Mesenchymal stem cell (in vitro differentiated cells and primary cell): ENCODE measurements around the gene PHF19.

Source experiments
- DNase-seq: peaks from one replicate; pipeline ENCODE4 v3.0.0-alpha.2; 2013
- H2AFZ ChIP-seq: one replicate; pipeline ENCODE4 v1.6.1; 2013; ENCODE audit warnings: low read depth, mild to moderate bottlenecking, control low read depth, inconsistent platforms, low read length, moderate library complexity
- H2AK5ac ChIP-seq: 2 replicates; pipeline ENCODE4 v1.6.1; 2013; ENCODE audit warnings: low read length, moderate library complexity, mild to moderate bottlenecking, inconsistent platforms; ENCODE audit not compliant: severe bottlenecking
- H2BK120ac ChIP-seq: one replicate; pipeline ENCODE4 v1.6.1; 2013; ENCODE audit warnings: low read depth, mild to moderate bottlenecking, inconsistent platforms, low read length, moderate library complexity
- H2BK12ac ChIP-seq, 2 experiments: one replicate each; pipeline ENCODE4 v1.6.1; 2013; ENCODE audit warnings: inconsistent platforms in 2 of 2, low read length in 2 of 2, mild to moderate bottlenecking in 2 of 2, moderate library complexity in 2 of 2, control low read depth in 1 of 2
- H2BK15ac ChIP-seq: one replicate; pipeline ENCODE4 v1.6.1; 2013; ENCODE audit warnings: mild to moderate bottlenecking, low read depth, inconsistent platforms; ENCODE audit not compliant: poor library complexity, severe bottlenecking
- H2BK5ac ChIP-seq: 2 replicates; pipeline ENCODE4 v1.6.1; 2013; ENCODE audit warnings: low read depth, mild to moderate bottlenecking, low read length, control low read depth, inconsistent platforms; ENCODE audit not compliant: poor library complexity, severe bottlenecking
- H3K14ac ChIP-seq, 2 experiments: one replicate each; pipeline ENCODE4 v1.6.1; 2013; ENCODE audit warnings: inconsistent platforms in 2 of 2, low read length in 2 of 2, control low read depth in 1 of 2, mild to moderate bottlenecking in 1 of 2, moderate library complexity in 1 of 2
- H3K18ac ChIP-seq, 2 experiments: one replicate each; pipeline ENCODE4 v1.6.1; 2013; ENCODE audit warnings: inconsistent platforms in 2 of 2, low read length in 2 of 2, control low read depth in 1 of 2, low read depth in 1 of 2, mild to moderate bottlenecking in 1 of 2
- H3K23ac ChIP-seq, 2 experiments: one replicate each; pipeline ENCODE4 v1.6.1; 2013; ENCODE audit warnings: inconsistent platforms in 2 of 2, low read length in 2 of 2, mild to moderate bottlenecking in 2 of 2, moderate library complexity in 2 of 2, control low read depth in 1 of 2
- H3K27ac ChIP-seq: 2 replicates; pipeline ENCODE4 v1.5.1; 2013; ENCODE audit warnings: mild to moderate bottlenecking, moderate library complexity, low read length, control low read depth, inconsistent platforms; ENCODE audit not compliant: poor library complexity, severe bottlenecking
- H3K27me3 ChIP-seq, 2 experiments: 2 replicates each; pipeline versions ENCODE4 v1.6.1 to v1.7.0; 2013; ENCODE audit warnings: low read length in 2 of 2, mild to moderate bottlenecking in 2 of 2, moderate library complexity in 2 of 2, control low read depth in 1 of 2, inconsistent platforms in 1 of 2; ENCODE audit not compliant: control insufficient read depth in 1 of 2, insufficient read depth in 1 of 2
- H3K36me3 ChIP-seq, 2 experiments: 2 replicates each; pipeline versions ENCODE4 v1.6.1 to v1.7.0; 2013; ENCODE audit warnings: low read length in 2 of 2, control low read depth in 1 of 2, inconsistent platforms in 1 of 2, low read depth in 1 of 2, mild to moderate bottlenecking in 1 of 2; ENCODE audit not compliant: insufficient read depth in 2 of 2, control insufficient read depth in 1 of 2
- H3K4ac ChIP-seq, 2 experiments: one replicate each; pipeline ENCODE4 v1.6.1; 2013; ENCODE audit warnings: inconsistent platforms in 2 of 2, low read length in 2 of 2, mild to moderate bottlenecking in 2 of 2, moderate library complexity in 2 of 2, control low read depth in 1 of 2, low read depth in 1 of 2
- H3K4me1 ChIP-seq: 2 replicates; pipeline ENCODE4 v1.6.1; 2013; ENCODE audit warnings: low read depth, low read length, control low read depth; ENCODE audit not compliant: control insufficient read depth, insufficient read depth
- H3K4me2 ChIP-seq: 2 replicates; pipeline ENCODE4 v1.6.1; 2013; ENCODE audit warnings: low read length, mild to moderate bottlenecking, inconsistent platforms; ENCODE audit not compliant: poor library complexity, severe bottlenecking
- H3K4me3 ChIP-seq, 2 experiments: 2 replicates each; pipeline versions ENCODE4 v1.5.1 to v1.7.0; 2013; ENCODE audit warnings: low read length in 2 of 2, mild to moderate bottlenecking in 2 of 2, control low read depth in 1 of 2, low read depth in 1 of 2; ENCODE audit not compliant: insufficient read depth in 1 of 2
- H3K79me1 ChIP-seq: replicated peaks from 2 replicates; pipeline ENCODE4 v1.6.1; 2013; ENCODE audit warnings: mild to moderate bottlenecking, control low read depth, low read length, inconsistent platforms; ENCODE audit not compliant: poor library complexity, severe bottlenecking
- H3K9ac ChIP-seq: 2 replicates; pipeline ENCODE4 v1.7.0; 2013; ENCODE audit warnings: mild to moderate bottlenecking, low read length, moderate library complexity
- H3K9me3 ChIP-seq: 2 replicates; pipeline ENCODE4 v1.7.0; 2013; ENCODE audit warnings: mild to moderate bottlenecking, low read length; ENCODE audit not compliant: control insufficient read depth
- H4K8ac ChIP-seq: one replicate; pipeline ENCODE4 v1.6.1; 2013; ENCODE audit warnings: inconsistent platforms, mild to moderate bottlenecking, low read length, moderate library complexity
- H4K91ac ChIP-seq: one replicate; pipeline ENCODE4 v1.6.1; 2013; ENCODE audit warnings: mild to moderate bottlenecking, low read length, inconsistent platforms
- WGBS: methylation state at CpG from one replicate; pipeline ENCODE4 v1.1.7; 2013; ENCODE audit warnings: mixed read lengths; 5-methylcytosine and 5-hydroxymethylcytosine counted together

The PHF19 gene

DNA sequence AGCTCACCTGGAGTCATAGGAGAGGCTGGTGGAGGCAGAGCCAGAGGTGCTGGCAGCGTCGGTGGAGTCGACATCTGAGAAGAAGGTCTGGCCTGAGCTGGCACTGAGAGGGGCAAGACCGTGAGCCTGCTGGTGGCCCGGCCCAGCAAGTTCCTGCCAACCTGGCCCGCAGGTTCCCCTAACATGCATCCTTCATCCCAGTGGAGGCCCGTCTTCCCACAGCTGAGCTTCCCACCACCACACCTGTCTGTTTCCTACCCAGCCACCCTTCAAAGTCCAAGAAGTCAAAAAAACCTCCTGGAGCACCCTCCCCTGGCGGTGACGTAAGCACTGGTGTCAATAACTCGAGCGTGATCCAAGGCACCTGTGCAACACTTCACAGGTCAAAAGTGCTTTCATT lies 16.9 kb downstream of the PHF19 start:
- no peak overlapping the region for H3K4me2 ChIP-seq
- no peak overlapping the region for H2AK5ac ChIP-seq
- no peak overlapping the region for H2BK120ac ChIP-seq
- H3K14ac ChIP-seq: no peak overlapping the region
- H3K4ac ChIP-seq: no peak overlapping the region
- no peak overlapping the region for H3K27ac ChIP-seq
- no peaks in the 10 kb centered on the region for H3K27me3 ChIP-seq
- H2BK12ac ChIP-seq: no peak overlapping the region
- H3K18ac ChIP-seq: no peak overlapping the region
- 98% methylated on average over 11 of the region's 11 CpGs for WGBS
- DNase-seq: no peak
- no peak overlapping the region for H4K91ac ChIP-seq
- no peak overlapping the region for H3K9ac ChIP-seq
- peaks cover 61 to 69% of the 10 kb centered on the region in 2 experiments for H3K36me3 ChIP-seq
- H3K23ac ChIP-seq: no peak overlapping the region
- H3K4me3 ChIP-seq: no peak overlapping the region
- no peak overlapping the region for H2BK15ac ChIP-seq
- no peak overlapping the region for H4K8ac ChIP-seq
- H3K9me3 ChIP-seq: no peaks in the 10 kb centered on the region
- H2AFZ ChIP-seq: no peak overlapping the region
- H2BK5ac ChIP-seq: no peak overlapping the region
- H3K79me1 ChIP-seq: no peaks in the 10 kb centered on the region
- H3K4me1 ChIP-seq: peaks cover 2% of the 10 kb centered on the region

DNA sequence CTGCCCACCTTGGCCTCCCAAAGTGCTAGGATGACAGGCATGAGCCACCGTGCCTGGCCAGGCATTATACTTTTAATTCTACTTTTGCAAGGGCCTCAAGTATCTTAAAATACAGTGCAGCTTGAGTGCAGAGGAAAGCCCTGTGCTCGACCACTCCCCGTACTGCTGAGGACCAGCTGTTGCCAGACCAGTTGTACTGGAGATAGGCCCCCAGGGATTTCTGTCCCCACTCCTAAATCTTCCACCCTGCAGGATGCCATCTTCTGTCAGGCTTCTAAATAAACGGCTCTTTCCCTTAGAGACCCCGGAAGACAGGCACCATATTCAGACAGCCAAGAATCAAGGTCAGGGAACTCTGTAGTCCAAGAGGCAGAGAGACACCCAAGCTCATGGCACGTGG lies 17.6 kb downstream of the PHF19 start:
- H2AFZ ChIP-seq: no peak overlapping the region
- H3K23ac ChIP-seq: no peak overlapping the region
- H3K4ac ChIP-seq: no peak overlapping the region
- no peak overlapping the region for H2BK120ac ChIP-seq
- no peak for DNase-seq
- H2AK5ac ChIP-seq: no peak overlapping the region
- H3K4me1 ChIP-seq: peaks cover 2% of the 10 kb centered on the region
- no peak overlapping the region for H3K27ac ChIP-seq
- no peak overlapping the region for H3K18ac ChIP-seq
- no peak overlapping the region for H3K9ac ChIP-seq
- no peak overlapping the region for H3K14ac ChIP-seq
- no peaks in the 10 kb centered on the region for H3K79me1 ChIP-seq
- H3K9me3 ChIP-seq: no peaks in the 10 kb centered on the region
- peaks cover 61 to 68% of the 10 kb centered on the region in 2 experiments for H3K36me3 ChIP-seq
- no peak overlapping the region for H2BK15ac ChIP-seq
- no peak overlapping the region for H4K91ac ChIP-seq
- H4K8ac ChIP-seq: no peak overlapping the region
- no peak overlapping the region for H2BK5ac ChIP-seq
- WGBS: 83% methylated on average over 6 of the region's 6 CpGs
- H3K4me3 ChIP-seq: no peak overlapping the region
- H3K27me3 ChIP-seq: no peaks in the 10 kb centered on the region
- H2BK12ac ChIP-seq: no peak overlapping the region
- H3K4me2 ChIP-seq: no peak overlapping the region

DNA sequence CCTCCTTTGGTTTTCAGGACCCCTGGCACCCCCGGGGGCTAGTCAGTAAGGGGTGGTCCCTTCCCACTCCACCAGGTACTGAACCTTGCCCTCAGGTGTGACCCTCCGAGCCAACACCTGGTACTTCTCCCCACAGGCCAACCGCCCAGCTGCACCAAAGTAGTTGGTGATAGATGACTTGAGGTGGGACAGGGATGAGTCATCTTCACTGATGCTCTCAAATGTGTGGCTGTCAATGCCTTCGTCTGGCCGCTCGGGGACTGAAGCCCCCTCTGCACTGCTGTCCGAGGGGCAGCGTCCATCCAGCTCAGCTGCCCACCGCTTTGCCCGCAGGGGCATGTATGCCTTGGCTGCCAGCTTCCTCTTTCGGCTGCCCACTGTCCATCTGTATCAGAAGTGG lies 19.1 kb downstream of the PHF19 start:
- no peaks in the 10 kb centered on the region for H3K27me3 ChIP-seq
- no peak overlapping the region for H2BK15ac ChIP-seq
- H3K14ac ChIP-seq: no peak overlapping the region
- H4K91ac ChIP-seq: no peak overlapping the region
- H2BK12ac ChIP-seq: no peak overlapping the region
- H3K4me3 ChIP-seq: no peak overlapping the region
- H3K79me1 ChIP-seq: no peaks in the 10 kb centered on the region
- no peak overlapping the region for H2BK5ac ChIP-seq
- no peak overlapping the region for H3K4me2 ChIP-seq
- no peak for DNase-seq
- peaks cover 2% of the 10 kb centered on the region for H3K4me1 ChIP-seq
- peaks cover 58 to 60% of the 10 kb centered on the region in 2 experiments for H3K36me3 ChIP-seq
- H2AK5ac ChIP-seq: no peak overlapping the region
- H3K27ac ChIP-seq: no peak overlapping the region
- no peaks in the 10 kb centered on the region for H3K9me3 ChIP-seq
- no peak overlapping the region for H3K23ac ChIP-seq
- no peak overlapping the region for H2BK120ac ChIP-seq
- H4K8ac ChIP-seq: no peak overlapping the region
- no peak overlapping the region for H2AFZ ChIP-seq
- no peak overlapping the region for H3K4ac ChIP-seq
- no peak overlapping the region for H3K9ac ChIP-seq
- WGBS: 91% methylated on average over 9 of the region's 11 CpGs
- H3K18ac ChIP-seq: no peak overlapping the region

DNA sequence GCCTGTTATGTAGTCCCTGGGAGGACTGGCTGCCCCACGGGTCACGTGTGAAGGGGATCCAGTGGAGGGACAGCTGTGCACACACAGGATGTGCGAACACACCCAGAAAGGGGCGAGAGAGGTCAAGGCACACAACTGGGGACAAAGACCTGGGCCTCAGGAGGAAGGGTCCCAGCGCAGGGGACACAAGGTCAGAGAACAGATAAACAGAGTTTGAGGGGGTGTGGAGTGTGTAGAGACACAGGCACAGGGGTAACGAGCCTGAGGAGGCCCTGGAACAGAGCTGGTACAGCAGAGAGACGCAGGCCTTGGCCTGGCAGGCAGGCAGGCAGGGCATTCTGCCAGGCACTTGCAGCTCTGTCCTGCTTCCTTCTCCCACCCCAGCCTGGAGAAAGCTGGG lies 19.5 kb downstream of the PHF19 start:
- Histone ChIP-seq H3K9ac (no peak overlapping the region), H3K9me3 (no peaks in the 10 kb centered on the region), H3K18ac (no peak overlapping the region), H3K27ac (no peak overlapping the region), H4K91ac (no peak overlapping the region), H3K79me1 (no peaks in the 10 kb centered on the region), H3K23ac (no peak overlapping the region), H3K4me1 (peaks cover 2% of the 10 kb centered on the region), H2BK120ac (no peak overlapping the region), H3K14ac (no peak overlapping the region), H3K27me3 (no peaks in the 10 kb centered on the region), H2BK15ac (no peak overlapping the region), H2AK5ac (no peak overlapping the region), H2BK5ac (no peak overlapping the region), H3K36me3 (peaks cover 55 to 57% of the 10 kb centered on the region in 2 experiments), H2AFZ (no peak overlapping the region), H2BK12ac (no peak overlapping the region), H3K4ac (no peak overlapping the region), H3K4me2 (no peak overlapping the region), H3K4me3 (no peak overlapping the region), H4K8ac (no peak overlapping the region)
- 91% methylated on average over 7 of the region's 7 CpGs for WGBS
- no peak for DNase-seq
